GM12878 (cell line): ENCODE results near the gene SLC4A8.

ENCODE experiments used
- EGR1 ChIP-seq, 2 experiments: IDR thresholded peaks; 1 replicate in 1 of 2; 2 replicates in 1 of 2; pipeline ENCODE4 v1.6.1; 2011 to 2012; ENCODE audit warnings: low read depth in 2 of 2, low read length in 2 of 2, borderline replicate concordance in 1 of 2, mild to moderate bottlenecking in 1 of 2, moderate library complexity in 1 of 2
- EZH2 ChIP-seq: IDR thresholded peaks from 2 replicates; pipeline ENCODE4 v1.6.1; 2012; ENCODE audit warnings: low read depth, mild to moderate bottlenecking, control low read depth, inconsistent platforms, low read length, borderline replicate concordance; ENCODE audit not compliant: control insufficient read depth
- FOXM1 ChIP-seq: IDR thresholded peaks from 2 replicates; pipeline ENCODE4 v1.6.1; 2012; ENCODE audit warnings: low read depth, mild to moderate bottlenecking, inconsistent platforms, low read length, moderate library complexity
- MXI1 ChIP-seq: fragments of 150-350 bp; IDR thresholded peaks from 2 replicates; pipeline ENCODE4 v1.6.1; 2011; ENCODE audit warnings: low read depth, mild to moderate bottlenecking, inconsistent platforms, low read length, improper control_type of control experiment
- POLR2A ChIP-seq: IDR thresholded peaks from 2 replicates; pipeline ENCODE4 v1.6.1; 2011; ENCODE audit warnings: low read depth, mild to moderate bottlenecking, low read length
- POLR2AphosphoS5 ChIP-seq: IDR thresholded peaks from 2 replicates; pipeline ENCODE4 v1.6.1; 2011; ENCODE audit warnings: mild to moderate bottlenecking, low read length, inconsistent platforms
- RAD21 ChIP-seq: IDR thresholded peaks from 2 replicates; pipeline ENCODE4 v1.6.1; 2011; ENCODE audit warnings: mild to moderate bottlenecking, low read depth, low read length, moderate library complexity; ENCODE audit not compliant: insufficient read depth
- RCOR1 ChIP-seq: conservative IDR thresholded peaks from 2 replicates; pipeline ENCODE4 v1.6.1; 2012; ENCODE audit warnings: low read depth, low read length, improper control_type of control experiment
- RFX5 ChIP-seq: IDR thresholded peaks from 2 replicates; pipeline ENCODE4 v1.6.1; 2011; ENCODE audit warnings: low read depth, low read length, improper control_type of control experiment
- ZNF274 ChIP-seq: IDR thresholded peaks from one replicate; pipeline ENCODE4 v1.8.0; 2011; ENCODE audit not compliant: insufficient read length, insufficient read depth
- ZSCAN29 ChIP-seq: fragments of 450-650 bp; IDR thresholded peaks from 2 replicates; pipeline ENCODE4 v1.6.1; 2017; ENCODE audit warnings: mild to moderate bottlenecking, moderate library complexity
- TF ChIP-seq, protein P1 (sequence below): IDR thresholded peaks from 2 replicates; pipeline ENCODE4 v1.6.1; 2012; ENCODE audit warnings: low read length, inconsistent platforms
- TF ChIP-seq, protein P2 (sequence below), 3 experiments: IDR thresholded peaks in 2 of 3; conservative IDR thresholded peaks in 1 of 3; 2 replicates each; pipeline ENCODE4 v1.5.1; 2011; ENCODE audit warnings: low read depth in 3 of 3, low read length in 3 of 3, mild to moderate bottlenecking in 3 of 3, control low read depth in 2 of 3, moderate library complexity in 2 of 3, inconsistent platforms in 1 of 3, mixed read lengths in 1 of 3; ENCODE audit not compliant: control insufficient read depth in 2 of 3, insufficient read depth in 1 of 3; ENCODE audit errors: extremely low read depth in 1 of 3
- TF ChIP-seq, protein P3 (sequence below): IDR thresholded peaks from 2 replicates; pipeline ENCODE4 v1.6.1; 2012; ENCODE audit warnings: low read depth, low read length, improper control_type of control experiment

DNA sequence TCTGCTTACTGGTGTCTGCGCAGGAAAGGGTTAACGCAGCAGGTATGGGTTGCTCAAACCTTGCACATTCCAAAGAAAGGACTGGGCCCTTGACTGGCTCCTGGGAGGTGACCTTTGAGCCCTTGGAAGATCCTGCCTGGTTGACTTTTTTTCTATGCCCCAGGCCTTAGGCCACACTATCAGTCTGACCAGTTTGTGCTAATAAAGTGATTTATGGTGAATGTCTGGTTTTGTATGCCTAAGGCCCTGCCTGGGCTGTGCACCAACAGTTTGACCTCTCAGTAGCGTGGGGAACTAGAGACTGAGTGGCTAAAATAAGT lies 105.0 kb downstream of the SLC4A8 start:
- TF ChIP-seq EZH2 (no peak), ZNF274 (no peak), MXI1 (no peak), POLR2AphosphoS5 (no peak), ZSCAN29 (no peak), RAD21 (no peak), POLR2A (no peak), RFX5 (no peak), FOXM1 (no peak), RCOR1 (no peak), EGR1 (IDR thresholded peaks at IDR 0.05; ENCODE audit: borderline replicate concordance in 1 of 2, low read depth in 2 of 2, low read length in 2 of 2) (no peak)
- TF ChIP-seq, protein P1, sequence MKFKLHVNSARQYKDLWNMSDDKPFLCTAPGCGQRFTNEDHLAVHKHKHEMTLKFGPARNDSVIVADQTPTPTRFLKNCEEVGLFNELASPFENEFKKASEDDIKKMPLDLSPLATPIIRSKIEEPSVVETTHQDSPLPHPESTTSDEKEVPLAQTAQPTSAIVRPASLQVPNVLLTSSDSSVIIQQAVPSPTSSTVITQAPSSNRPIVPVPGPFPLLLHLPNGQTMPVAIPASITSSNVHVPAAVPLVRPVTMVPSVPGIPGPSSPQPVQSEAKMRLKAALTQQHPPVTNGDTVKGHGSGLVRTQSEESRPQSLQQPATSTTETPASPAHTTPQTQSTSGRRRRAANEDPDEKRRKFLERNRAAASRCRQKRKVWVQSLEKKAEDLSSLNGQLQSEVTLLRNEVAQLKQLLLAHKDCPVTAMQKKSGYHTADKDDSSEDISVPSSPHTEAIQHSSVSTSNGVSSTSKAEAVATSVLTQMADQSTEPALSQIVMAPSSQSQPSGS = no peak
- TF ChIP-seq, protein P2, sequence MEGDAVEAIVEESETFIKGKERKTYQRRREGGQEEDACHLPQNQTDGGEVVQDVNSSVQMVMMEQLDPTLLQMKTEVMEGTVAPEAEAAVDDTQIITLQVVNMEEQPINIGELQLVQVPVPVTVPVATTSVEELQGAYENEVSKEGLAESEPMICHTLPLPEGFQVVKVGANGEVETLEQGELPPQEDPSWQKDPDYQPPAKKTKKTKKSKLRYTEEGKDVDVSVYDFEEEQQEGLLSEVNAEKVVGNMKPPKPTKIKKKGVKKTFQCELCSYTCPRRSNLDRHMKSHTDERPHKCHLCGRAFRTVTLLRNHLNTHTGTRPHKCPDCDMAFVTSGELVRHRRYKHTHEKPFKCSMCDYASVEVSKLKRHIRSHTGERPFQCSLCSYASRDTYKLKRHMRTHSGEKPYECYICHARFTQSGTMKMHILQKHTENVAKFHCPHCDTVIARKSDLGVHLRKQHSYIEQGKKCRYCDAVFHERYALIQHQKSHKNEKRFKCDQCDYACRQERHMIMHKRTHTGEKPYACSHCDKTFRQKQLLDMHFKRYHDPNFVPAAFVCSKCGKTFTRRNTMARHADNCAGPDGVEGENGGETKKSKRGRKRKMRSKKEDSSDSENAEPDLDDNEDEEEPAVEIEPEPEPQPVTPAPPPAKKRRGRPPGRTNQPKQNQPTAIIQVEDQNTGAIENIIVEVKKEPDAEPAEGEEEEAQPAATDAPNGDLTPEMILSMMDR (IDR thresholded peaks at IDR 0.05 in 2 of 3, conservative IDR thresholded peaks at IDR 0.05 in 1 of 3; ENCODE audit: control insufficient read depth in 2 of 3, extremely low read depth in 1 of 3, insufficient read depth in 1 of 3, low read depth in 3 of 3, low read length in 3 of 3) = no peak
- TF ChIP-seq, protein P3, sequence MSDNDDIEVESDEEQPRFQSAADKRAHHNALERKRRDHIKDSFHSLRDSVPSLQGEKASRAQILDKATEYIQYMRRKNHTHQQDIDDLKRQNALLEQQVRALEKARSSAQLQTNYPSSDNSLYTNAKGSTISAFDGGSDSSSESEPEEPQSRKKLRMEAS = no peak
